ENCODE results near the gene SYCP2L. TPM values are rescaled to one million over a fixed set of nuclear protein-coding genes. Genes with fewer than 3 reads are reported as not detected.

SYCP2L gene
- total and polyA plus RNA-seq, 9 of the 15 experiments (the other 6 are each of a cell fraction or from before 2014, with no cell fraction given) = 12.4 to 46.9 (median 22.0) TPM

DNA sequence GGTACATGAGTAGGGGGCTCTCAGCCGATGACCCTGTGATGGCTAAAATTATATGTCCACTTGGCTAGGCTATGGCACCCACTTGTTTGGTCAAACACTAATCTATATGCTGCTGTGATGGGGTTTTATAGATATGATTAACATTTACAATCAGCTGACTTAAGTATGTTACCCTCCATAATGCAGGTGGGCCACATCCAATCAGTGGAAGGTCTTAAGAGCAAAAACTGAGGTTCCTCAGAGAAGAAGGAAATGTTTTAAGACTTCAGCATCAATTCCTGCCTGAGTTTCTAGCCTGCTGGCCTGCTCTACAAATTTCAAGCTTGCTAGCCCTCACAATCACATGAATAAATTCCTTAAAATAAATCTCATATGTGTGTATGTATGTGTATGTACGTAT, 29.6 kb upstream of the SYCP2L start:
- FAIRE-seq (no peak), ATAC-seq (no peak), DNase-seq (ENCODE audit: extremely low read depth in 1 of 4, low spot score in 3 of 4) (no peak)
- WGBS (ENCODE audit: insufficient coverage, low coverage, missing lambda C conversion rate) = 16% methylated on average over 2 of the region's 2 CpGs
- no TSS peak for BruUV-seq (replicated peaks)
- H3K9ac ChIP-seq (ENCODE audit: insufficient read depth in 1 of 2, low read depth in 2 of 2, low read length in 2 of 2) = no peak overlapping the region
- ChIA-PET CTCF (ENCODE audit: low intra/inter-chr PET ratio) (no interaction called here), POLR2A (interaction anchor here (1.3 kb wide), 1 partner anchor 17 kb away, joined by 3 read pairs; no protein-coding TSS in a partner anchor)
- H4K20me1 ChIP-seq (replicated peaks; ENCODE audit: control insufficient read depth, insufficient read depth, low read length) = no peaks in the 10 kb centered on the region
- H3K36me3 ChIP-seq (ENCODE audit: control insufficient read depth, insufficient read depth, low read length) = no peaks in the 10 kb centered on the region
- H3K9me3 ChIP-seq (replicated peaks; ENCODE audit: control insufficient read depth, insufficient read depth, low read depth, low read length) = peaks cover 8% of the 10 kb centered on the region
- no peaks in the 10 kb centered on the region for H3K79me2 ChIP-seq (ENCODE audit: control insufficient read depth, insufficient read depth, low read length)
- H3K27me3 ChIP-seq (ENCODE audit: control insufficient read depth in 2 of 2, insufficient read depth in 2 of 2, low read length in 2 of 2) = no peaks in the 10 kb centered on the region
- TF ChIP-seq HNRNPUL1 (IDR thresholded peaks at IDR 0.05; ENCODE audit: low read length) = no peak
- peak; percentile 87 for TF ChIP-seq ZNF134 (CRISPR knock-in tag; conservative IDR thresholded peaks at IDR 0.05)
- H3K27ac ChIP-seq (ENCODE audit: extremely low read depth, low read depth, low read length) = no peak overlapping the region
- no peak overlapping the region for H3K4me3 ChIP-seq
- in situ Hi-C loops (cut with MboI) (no loop called here), intact Hi-C loops (cut with micrococcal nuclease) (no loop called here)
- H2AFZ ChIP-seq (ENCODE audit: low read depth, low read length) = no peak overlapping the region
- no peak overlapping the region for H3K4me2 ChIP-seq (ENCODE audit: insufficient read depth, low read length)
- H3K4me1 ChIP-seq (replicated peaks in 1 of 2; ENCODE audit: control insufficient read depth in 2 of 2, insufficient read depth in 2 of 2, low read length in 2 of 2) = peaks cover 0 to 3% of the 10 kb centered on the region in 2 experiments; a peak in 2 of 5 replicates
- no peaks in the 10 kb centered on the region for H3K9me1 ChIP-seq (ENCODE audit: control insufficient read depth, insufficient read depth, low read length)

DNA sequence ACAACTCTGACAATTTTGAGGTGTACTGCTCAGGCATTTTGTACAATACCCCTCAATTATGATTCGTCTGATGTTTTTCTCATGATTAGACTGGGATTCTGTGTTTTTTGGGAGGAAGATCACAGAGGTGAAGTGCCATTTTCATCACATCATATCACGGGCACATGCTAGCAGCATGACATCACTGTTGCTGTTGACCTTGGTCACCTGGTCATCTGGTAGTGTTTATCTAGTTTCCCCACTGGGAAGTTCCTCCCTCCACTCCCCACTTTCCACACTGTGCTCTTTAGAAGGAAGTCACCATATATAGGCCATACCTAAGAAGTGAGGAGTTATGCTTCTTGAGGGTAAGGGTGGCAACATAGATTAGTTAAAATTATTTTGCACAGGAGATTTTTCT, 25.8 kb upstream of the SYCP2L start:
- Histone ChIP-seq H4K20me1 (replicated peaks; ENCODE audit: control insufficient read depth, insufficient read depth, low read length) (no peaks in the 10 kb centered on the region), H3K79me2 (ENCODE audit: control insufficient read depth, insufficient read depth, low read length) (no peaks in the 10 kb centered on the region), H3K4me3 (no peak overlapping the region), H3K27me3 (ENCODE audit: control insufficient read depth in 2 of 2, insufficient read depth in 2 of 2, low read length in 2 of 2) (no peaks in the 10 kb centered on the region), H3K4me1 (replicated peaks in 1 of 2; ENCODE audit: control insufficient read depth in 2 of 2, insufficient read depth in 2 of 2, low read length in 2 of 2) (no peaks in the 10 kb centered on the region), H3K36me3 (ENCODE audit: control insufficient read depth, insufficient read depth, low read length) (no peaks in the 10 kb centered on the region), H3K9ac (ENCODE audit: insufficient read depth in 1 of 2, low read depth in 2 of 2, low read length in 2 of 2) (no peak overlapping the region), H2AFZ (ENCODE audit: low read depth, low read length) (peak overlapping the region; percentile 1; the same call in 1 of the 2 replicates), H3K4me2 (ENCODE audit: insufficient read depth, low read length) (no peak overlapping the region), H3K9me3 (replicated peaks; ENCODE audit: control insufficient read depth, insufficient read depth, low read depth, low read length) (no peaks in the 10 kb centered on the region; the same call in 1 of the 2 replicates), H3K9me1 (ENCODE audit: control insufficient read depth, insufficient read depth, low read length) (no peaks in the 10 kb centered on the region), H3K27ac (ENCODE audit: extremely low read depth, low read depth, low read length) (no peak overlapping the region)
- CTCF ChIA-PET (ENCODE audit: low intra/inter-chr PET ratio) = no interaction called here
- 9% methylated on average over 2 of the region's 2 CpGs for WGBS (ENCODE audit: insufficient coverage, low coverage, missing lambda C conversion rate)
- POLR2A ChIA-PET = no interaction called here
- intact Hi-C loops (cut with micrococcal nuclease) (no loop called here), in situ Hi-C loops (cut with MboI) (no loop called here)
- FAIRE-seq (peak; percentile 26), ATAC-seq (peak; percentile 56; the same call in 1 of the 3 replicates), DNase-seq (ENCODE audit: extremely low read depth in 1 of 4, low spot score in 3 of 4) (no peak)
- no TSS peak for BruUV-seq (replicated peaks)
- no peak for TF ChIP-seq RFX5 (IDR thresholded peaks at IDR 0.05; ENCODE audit: low read depth, low read length)
- TF ChIP-seq, protein P1, sequence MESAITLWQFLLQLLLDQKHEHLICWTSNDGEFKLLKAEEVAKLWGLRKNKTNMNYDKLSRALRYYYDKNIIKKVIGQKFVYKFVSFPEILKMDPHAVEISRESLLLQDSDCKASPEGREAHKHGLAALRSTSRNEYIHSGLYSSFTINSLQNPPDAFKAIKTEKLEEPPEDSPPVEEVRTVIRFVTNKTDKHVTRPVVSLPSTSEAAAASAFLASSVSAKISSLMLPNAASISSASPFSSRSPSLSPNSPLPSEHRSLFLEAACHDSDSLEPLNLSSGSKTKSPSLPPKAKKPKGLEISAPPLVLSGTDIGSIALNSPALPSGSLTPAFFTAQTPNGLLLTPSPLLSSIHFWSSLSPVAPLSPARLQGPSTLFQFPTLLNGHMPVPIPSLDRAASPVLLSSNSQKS (CRISPR knock-in tag; IDR thresholded peaks at IDR 0.05) = no peak
- TF ChIP-seq BRCA1 (IDR thresholded peaks at IDR 0.05) = no peak
- TF ChIP-seq BRCA1 (CRISPR knock-in tag; IDR thresholded peaks at IDR 0.05) = no peak
- peak; percentile 42; the same call in 1 of the 2 replicates for TF ChIP-seq CTBP1 (IDR thresholded peaks at IDR 0.05; ENCODE audit: borderline replicate concordance)
- TF ChIP-seq JUN (IDR thresholded peaks at IDR 0.05; ENCODE audit: borderline replicate concordance, low read depth, low read length) = 0 out of 2 replicates have a peak, but pooled peaks have one; percentile 9
- TF ChIP-seq JUN (CRISPR knock-in tag; IDR thresholded peaks at IDR 0.05; ENCODE audit: borderline replicate concordance) = no peak
- TF ChIP-seq CREBBP (IDR thresholded peaks at IDR 0.05; ENCODE audit: low read depth, low read length) = no peak
- peak; percentile 83 for TF ChIP-seq L3MBTL2 (IDR thresholded peaks at IDR 0.05)
- no peak for TF ChIP-seq NEUROD1 (IDR thresholded peaks at IDR 0.05; ENCODE audit: borderline replicate concordance, low read depth, low read length, partially characterized antibody)
- TF ChIP-seq, protein P2, sequence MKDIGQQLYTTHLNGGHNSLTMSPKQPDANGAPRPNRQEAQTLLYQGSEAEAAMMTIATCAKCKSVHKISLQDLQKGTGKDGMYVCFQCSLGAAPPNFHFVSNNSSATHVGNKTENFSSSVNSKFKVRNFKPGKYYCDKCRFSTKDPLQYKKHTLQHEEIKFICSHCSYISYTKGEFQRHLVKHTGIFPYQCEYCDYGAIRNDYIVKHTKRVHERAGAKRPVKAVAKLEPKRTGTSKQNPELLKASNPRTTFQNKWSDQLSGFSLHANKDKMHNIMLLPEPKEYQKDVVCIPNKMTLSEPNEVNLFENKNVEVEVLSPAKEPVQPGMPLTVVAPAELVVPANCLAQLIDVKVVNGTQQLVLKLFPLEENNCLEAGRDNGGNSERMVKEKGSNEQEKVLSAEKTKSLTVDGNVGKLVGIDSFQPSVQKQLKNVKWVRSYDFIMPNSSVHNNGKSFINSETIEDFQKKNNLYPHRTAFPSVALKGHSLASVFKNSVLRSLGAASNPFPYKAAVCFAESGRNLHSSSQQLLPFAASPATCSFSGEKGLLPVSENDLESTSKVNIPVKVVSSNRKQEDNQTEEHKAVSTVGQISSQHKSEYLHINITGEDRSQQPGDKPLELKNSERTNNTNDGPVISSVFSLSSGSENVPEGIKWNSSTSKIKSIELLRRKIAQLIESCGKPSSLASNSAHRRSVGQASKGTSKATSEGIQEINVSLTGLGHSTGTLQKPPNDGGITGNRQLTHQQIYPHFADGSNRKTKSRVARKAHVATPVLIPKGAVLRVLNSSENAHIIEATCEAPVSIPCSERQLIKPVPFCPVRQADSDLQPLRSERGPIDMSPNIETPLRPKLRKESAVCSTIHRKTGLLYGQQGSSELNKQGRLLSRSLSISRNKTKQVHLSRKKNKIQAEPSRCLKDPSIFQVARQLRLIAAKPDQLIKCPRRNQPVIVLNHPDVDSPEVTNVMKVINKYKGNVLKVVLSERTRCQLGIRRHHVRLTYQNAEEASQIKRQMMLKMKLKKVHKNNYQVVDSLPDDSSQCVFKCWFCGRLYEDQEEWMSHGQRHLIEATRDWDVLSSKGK (CRISPR knock-in tag; IDR thresholded peaks at IDR 0.05) = no peak
- no peak for TF ChIP-seq ADNP (tag; IDR thresholded peaks at IDR 0.05)
